GM12891 (cell line): Measurements from ENCODE around the gene RANBP17.

Source experiments
- POLR2A ChIP-seq: IDR thresholded peaks from 2 replicates; pipeline ENCODE4 v1.6.1; 2011; ENCODE audit warnings: low read depth, low read length, control low read depth
- POLR2AphosphoS5 ChIP-seq: IDR thresholded peaks from 2 replicates; pipeline ENCODE4 v1.6.1; 2011; ENCODE audit warnings: low read depth, low read length, control low read depth
- SPI1 ChIP-seq: IDR thresholded peaks from 2 replicates; pipeline ENCODE4 v1.6.1; 2011; ENCODE audit warnings: low read depth, low read length, control low read depth
- TAF1 ChIP-seq: IDR thresholded peaks from 2 replicates; pipeline ENCODE4 v1.6.1; 2011; ENCODE audit warnings: low read depth, low read length, control low read depth

DNA sequence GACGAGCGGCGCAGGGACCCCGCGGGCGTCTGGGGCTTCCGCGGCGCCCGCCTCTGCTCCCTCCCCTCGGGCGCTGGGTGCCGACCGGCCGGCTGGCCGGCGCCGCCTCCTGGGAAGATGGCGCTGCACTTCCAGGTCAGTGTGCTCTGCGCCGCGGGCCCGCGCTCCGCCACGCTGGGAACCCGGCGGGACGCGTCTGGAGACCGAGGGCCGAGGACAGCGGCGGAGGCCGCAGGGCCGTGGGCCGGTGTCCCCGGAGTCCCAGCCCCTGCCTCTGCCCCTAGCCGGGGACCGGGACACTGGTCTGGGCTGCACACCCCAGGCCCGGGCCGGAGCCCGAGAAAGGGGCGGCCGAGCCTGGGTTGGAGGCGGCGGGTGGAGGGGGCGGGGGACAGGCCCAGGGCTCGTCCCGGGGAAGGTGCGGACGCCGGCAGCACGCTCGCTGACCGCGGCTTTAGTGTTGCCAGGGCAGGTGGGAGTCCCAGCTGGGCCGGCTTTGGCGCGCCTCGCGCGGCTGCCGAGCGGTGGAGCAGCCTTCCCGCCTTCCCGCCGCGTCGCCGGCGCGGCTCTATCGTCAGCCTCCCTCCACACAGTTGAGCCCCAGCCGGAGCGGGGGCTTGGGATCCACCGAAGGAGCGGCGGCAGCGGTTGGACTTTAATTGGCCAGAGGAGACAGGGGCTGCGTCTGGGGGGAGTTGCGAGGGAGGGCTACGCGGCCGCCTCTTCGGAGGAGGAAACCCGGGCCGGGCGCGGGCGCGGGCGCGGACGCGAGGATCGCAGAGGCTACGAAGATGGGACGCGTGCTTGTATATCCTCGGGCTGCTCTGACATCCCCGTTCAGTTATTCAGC, at the start of gene RANBP17:
- TF ChIP-seq POLR2A: no peak
- no peak for TF ChIP-seq POLR2AphosphoS5
- TF ChIP-seq TAF1: no peak
- no peak for TF ChIP-seq SPI1
